GM12878 (cell line): ENCODE measurements around the gene GBGT1. TPM values are rescaled to one million over a fixed set of nuclear protein-coding genes. Genes with fewer than 3 reads are reported as not detected.
A peak's percentile ranks its signal among the peaks of the same experiment; 100 is the strongest.

ENCODE experiments used
- ATAC-seq: fragments of 200-7000 bp; cut with Tn5 transposase; 3 replicates; pipeline ENCODE4 v1.9.1; 2020; ENCODE audit warnings: mild to moderate bottlenecking, moderate library complexity
- BruUV-seq: library from RNA; stranded (reverse); fragments of 400-500 nt; replicated peaks from 2 replicates; lab custom pipeline; 2021; lab: Mats Ljungman, UMichigan
- CTCF ChIA-PET: fragments of 300-600 bp; sonication (Branson Sonifier 250); formaldehyde crosslinking; extraction: SDS; loops from one replicate; lab custom pipeline; 2021; ENCODE audit warnings: inconsistent platforms; lab: Yijun Ruan, JAX
- POLR2A ChIA-PET: fragments of 350-600 bp; formaldehyde crosslinking; extraction: SDS; loops from one replicate; lab custom pipeline; 2021; ENCODE audit warnings: inconsistent platforms; lab: Charles Lee
- RAD21 ChIA-PET: fragments of 300-600 bp; sonication (Branson Sonifier 250); formaldehyde crosslinking; loops from one replicate; lab custom pipeline; 2023; ENCODE audit warnings: antibody characterized with exemption; ENCODE audit not compliant: unreplicated experiment; lab: Charles Lee
- SMC1A ChIA-PET: fragments of 300-600 bp; sonication (Branson Sonifier 250); formaldehyde crosslinking; loops from one replicate; lab custom pipeline; 2023; ENCODE audit not compliant: unreplicated experiment, uncharacterized antibody; lab: Charles Lee
- DNase-seq: peaks from one replicate; pipeline ENCODE4 v3.0.0-alpha.2; 2011; ENCODE audit warnings: low read depth, low spot score
- FAIRE-seq: peaks from 3 replicates; lab custom pipeline; 2011; peaks lifted over from hg19 to GRCh38; lab: Jason Lieb, UNC
- H2AFZ ChIP-seq: 2 replicates; pipeline ENCODE4 v1.6.0; 2011; ENCODE audit warnings: low read depth, low read length, control low read depth; ENCODE audit not compliant: control insufficient read depth
- H3K27ac ChIP-seq: 2 replicates; pipeline ENCODE4 v1.5.1; 2011; ENCODE audit warnings: control low read depth; ENCODE audit not compliant: control insufficient read depth, insufficient read depth
- H3K27me3 ChIP-seq, 2 experiments: replicated peaks in 1 of 2; 2 replicates each; pipeline versions ENCODE4 v1.6.0 to v1.6.1; 2011; ENCODE audit warnings: low read length in 1 of 2; ENCODE audit not compliant: control insufficient read depth in 2 of 2, insufficient read depth in 2 of 2
- H3K36me3 ChIP-seq, 2 experiments: 2 replicates each; pipeline ENCODE4 v1.5.1; 2011; ENCODE audit warnings: low read length in 1 of 2; ENCODE audit not compliant: control insufficient read depth in 2 of 2, insufficient read depth in 2 of 2
- H3K4me1 ChIP-seq: 2 replicates; pipeline ENCODE4 v1.6.1; 2011; ENCODE audit warnings: mild to moderate bottlenecking, low read length, moderate library complexity, mixed read lengths; ENCODE audit not compliant: control insufficient read depth, insufficient read depth
- H3K4me2 ChIP-seq: 2 replicates; pipeline ENCODE4 v1.6.0; 2011; ENCODE audit warnings: control low read depth; ENCODE audit not compliant: control insufficient read depth, insufficient read depth
- H3K4me3 ChIP-seq: fragments of 200-600 bp; sonication (generic); 2 replicates; pipeline ENCODE4 v1.5.1; 2016
- H3K79me2 ChIP-seq: 2 replicates; pipeline ENCODE4 v1.6.0; 2011; ENCODE audit warnings: low read length; ENCODE audit not compliant: control insufficient read depth, insufficient read depth
- H3K9ac ChIP-seq: 2 replicates; pipeline ENCODE4 v1.8.0; 2011; ENCODE audit warnings: low read length, control low read depth, mixed read lengths; ENCODE audit not compliant: control insufficient read depth, insufficient read depth
- H3K9me3 ChIP-seq: replicated peaks from 3 replicates; pipeline ENCODE4 v1.5.1; 2011; ENCODE audit warnings: mild to moderate bottlenecking, low read length; ENCODE audit not compliant: control insufficient read depth, insufficient read depth
- H4K20me1 ChIP-seq: 2 replicates; pipeline ENCODE4 v1.6.0; 2011; ENCODE audit not compliant: control insufficient read depth, insufficient read depth
- CEBPB ChIP-seq, 2 experiments: fragments of 150-350 bp in 1 of 2; IDR thresholded peaks; 2 replicates each; pipeline ENCODE4 v1.6.1; 2012 to 2014; ENCODE audit warnings: low read depth in 2 of 2, low read length in 2 of 2, borderline replicate concordance in 1 of 2, inconsistent platforms in 1 of 2
- FOXM1 ChIP-seq: IDR thresholded peaks from 2 replicates; pipeline ENCODE4 v1.6.1; 2012; ENCODE audit warnings: low read depth, mild to moderate bottlenecking, inconsistent platforms, low read length, moderate library complexity
- IRF3 ChIP-seq: fragments of 450-650 bp; IDR thresholded peaks from 2 replicates; pipeline ENCODE4 v1.6.1; 2014; ENCODE audit warnings: mild to moderate bottlenecking
- KLF5 ChIP-seq: fragments of 450-650 bp; IDR thresholded peaks from 2 replicates; pipeline ENCODE4 v1.6.1; 2014; ENCODE audit warnings: mild to moderate bottlenecking; ENCODE audit not compliant: partially characterized antibody
- MEF2A ChIP-seq: IDR thresholded peaks from 2 replicates; pipeline ENCODE4 v1.6.1; 2011; ENCODE audit warnings: low read depth, mild to moderate bottlenecking, low read length, moderate library complexity; ENCODE audit not compliant: insufficient read depth
- NFYB ChIP-seq: IDR thresholded peaks from 2 replicates; pipeline ENCODE4 v1.6.1; 2011; ENCODE audit warnings: low read depth, mild to moderate bottlenecking, low read length, improper control_type of control experiment, moderate library complexity; ENCODE audit not compliant: insufficient read depth
- POU2F2 ChIP-seq: IDR thresholded peaks from 3 replicates; pipeline ENCODE4 v1.6.1; 2011; ENCODE audit warnings: low read depth, mild to moderate bottlenecking, low read length, borderline replicate concordance
- SMAD5 ChIP-seq: IDR thresholded peaks from 2 replicates; pipeline ENCODE4 v1.6.1; 2016; ENCODE audit warnings: antibody characterized with exemption, low read depth
- SUZ12 ChIP-seq: fragments of 200-600 bp; sonication (generic); IDR thresholded peaks from one replicate; pipeline ENCODE4 v1.6.1; 2018; ENCODE audit warnings: antibody characterized with exemption, mild to moderate bottlenecking; ENCODE audit not compliant: unreplicated experiment
- TCF12 ChIP-seq: IDR thresholded peaks from 2 replicates; pipeline ENCODE4 v1.6.1; 2011; ENCODE audit warnings: low read depth, mild to moderate bottlenecking, low read length
- ZSCAN29 ChIP-seq: fragments of 450-650 bp; IDR thresholded peaks from 2 replicates; pipeline ENCODE4 v1.6.1; 2017; ENCODE audit warnings: mild to moderate bottlenecking, moderate library complexity
- WGBS: methylation state at CpG from one replicate; pipeline ENCODE4 v1.1.6; 2016; ENCODE audit warnings: low lambda C conversion rate; ENCODE audit not compliant: insufficient replicate concordance, insufficient coverage; ENCODE audit errors: missing lambda C conversion rate; 5-methylcytosine and 5-hydroxymethylcytosine counted together
- in situ Hi-C: fragments of 300-500 bp; cut with MboI; formaldehyde crosslinking; loops from 9 replicates; pipeline ENCODE4 v1.14.3; 2018; ENCODE audit warnings: mixed read lengths
- intact Hi-C: fragments of 100-400 bp; cut with micrococcal nuclease; formaldehyde crosslinking; loops from one replicate; pipeline ENCODE4 v1.14.2; 2022; ENCODE audit not compliant: unreplicated experiment
- polyA plus RNA-seq, 11 experiments: library from polyadenylated mRNA; depleted of rRNA in 4 of 11; unstranded in 6 of 11; stranded (reverse) in 5 of 11; fragments of >200 nt; fragmentation: Nextera tagmentation in 4 of 11; fragmentation: Illumina TruSeq in 1 of 11; extraction: Ambion mirVana in 4 of 11; extraction: Trizol in 1 of 11; gene quantifications; 1 replicate in 1 of 11; 2 replicates in 10 of 11; pipeline versions ENCODE4 v1.2.1 to v1.2.3, GENCODE V29; 2011 to 2016; ENCODE audit warnings: inconsistent platforms in 2 of 11, missing spikeins in 2 of 11, low read depth in 1 of 11
- total RNA-seq, 4 experiments: library from RNA; depleted of rRNA in 3 of 4; stranded (reverse); fragments of >200 nt in 3 of 4; fragmentation: Illumina TruSeq in 1 of 4; extraction: Trizol in 1 of 4; gene quantifications; 2 replicates each; pipeline versions ENCODE4 v1.2.1 to v1.2.3, GENCODE V29; 2013 to 2021

The GBGT1 gene
- total and polyA plus RNA-seq, 10 of the 15 experiments (the other 5 are each of a cell fraction or from before 2014, with no cell fraction given): 0.08 to 1.9 (median 0.49) TPM

DNA sequence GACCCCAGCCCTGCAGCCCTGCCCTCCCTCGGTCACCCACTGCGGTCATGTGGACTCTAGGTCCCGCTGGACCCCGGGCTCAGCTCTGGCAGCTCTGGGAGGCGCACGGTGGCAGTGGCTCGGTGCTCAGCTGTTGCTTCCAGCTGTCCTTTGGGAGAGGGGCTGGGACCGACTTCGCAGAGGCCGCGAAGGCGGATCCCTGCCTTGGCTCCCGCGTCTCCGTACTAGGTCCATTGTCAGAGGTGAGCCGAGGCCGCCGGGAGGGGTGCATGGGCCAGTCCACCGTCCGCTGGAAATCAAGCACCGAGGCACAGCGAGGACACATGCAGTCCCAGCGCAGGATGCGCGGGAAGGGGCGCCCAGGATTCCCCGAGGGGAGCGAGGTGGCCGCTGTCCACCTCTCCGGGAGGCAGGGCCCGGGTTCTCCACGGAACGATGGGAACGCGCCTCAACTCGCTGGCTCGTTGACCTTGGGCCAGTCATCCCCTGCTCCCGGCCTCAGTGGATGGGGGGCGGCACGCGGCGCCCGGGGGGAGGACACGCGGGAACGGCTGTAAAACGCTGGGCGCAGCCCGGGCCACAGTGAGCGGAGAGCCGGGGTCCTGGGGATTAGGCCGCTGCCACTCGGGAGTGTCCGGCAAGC is 732 bp downstream of the GBGT1 start:
- Histone ChIP-seq H3K79me2 (no peaks in the 10 kb centered on the region), H3K27me3 (no peaks in the 10 kb centered on the region), H3K27ac (no peak overlapping the region), H3K36me3 (no peaks in the 10 kb centered on the region), H3K9ac (no peak overlapping the region; the same call in 1 of the 2 replicates), H3K4me3 (peak overlapping the region; percentile 75; the same call in 1 of the 2 replicates), H2AFZ (0 out of 2 replicates have a peak overlapping the region, but pooled peaks have one; percentile 66), H3K9me3 (no peaks in the 10 kb centered on the region), H3K4me1 (peaks cover 3% of the 10 kb centered on the region), H3K4me2 (peak overlapping the region; percentile 83), H4K20me1 (no peaks in the 10 kb centered on the region)
- SMC1A ChIA-PET: no interaction called here
- RAD21 ChIA-PET: no interaction called here
- POLR2A ChIA-PET: no interaction called here
- no peak for DNase-seq
- in situ Hi-C loops (no loop called here), intact Hi-C loops (no loop called here)
- BruUV-seq: TSS peak; percentile 51
- 83% methylated on average over 41 of the region's 54 CpGs for WGBS
- TF ChIP-seq NFYB (no peak), SUZ12 (no peak), IRF3 (no peak), POU2F2 (no peak), SMAD5 (no peak), KLF5 (no peak), FOXM1 (no peak), TCF12 (no peak), ZSCAN29 (no peak), CEBPB (IDR thresholded peaks at IDR 0.05; ENCODE audit: borderline replicate concordance in 1 of 2, low read depth in 2 of 2, low read length in 2 of 2) (no peak), MEF2A (no peak)
- FAIRE-seq: no peak
- CTCF ChIA-PET: no interaction called here
- no peak for ATAC-seq
